CD1c-positive myeloid dendritic cell (primary cell): ENCODE results near the gene ZBTB7C.
A peak's percentile ranks its signal among the peaks of the same experiment; 100 is the strongest.

Experiments used
- DNase-seq: peaks from one replicate; pipeline ENCODE4 v3.0.0-alpha.2; 2016; ENCODE audit errors: extremely low spot score

Gene ZBTB7C

DNA sequence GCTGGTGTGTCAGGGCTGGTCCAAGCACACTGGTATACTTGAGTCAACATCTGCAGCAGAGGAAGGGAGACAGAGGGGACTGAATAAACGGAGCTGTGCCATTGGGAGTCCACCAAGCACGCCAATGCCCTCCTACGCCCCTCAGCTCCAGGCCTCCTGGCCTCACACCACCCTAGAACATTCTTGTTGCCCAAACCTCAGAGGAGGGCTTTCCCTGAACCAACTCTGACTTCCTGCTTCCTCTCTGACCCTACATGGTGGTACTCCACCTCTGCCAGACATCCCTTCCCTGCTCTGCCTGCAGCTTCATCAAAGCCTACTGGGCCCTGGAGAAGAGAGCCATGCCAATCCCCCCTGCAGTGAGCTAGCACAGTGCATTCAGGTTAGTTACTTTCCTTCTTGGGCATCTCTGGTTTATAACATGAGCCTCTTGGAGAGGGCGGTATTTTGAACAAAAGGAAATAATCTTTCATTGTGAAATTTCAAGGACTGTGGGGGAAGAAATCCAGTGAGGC is 54.4 kb downstream of the ZBTB7C start:
- no peak for DNase-seq

DNA sequence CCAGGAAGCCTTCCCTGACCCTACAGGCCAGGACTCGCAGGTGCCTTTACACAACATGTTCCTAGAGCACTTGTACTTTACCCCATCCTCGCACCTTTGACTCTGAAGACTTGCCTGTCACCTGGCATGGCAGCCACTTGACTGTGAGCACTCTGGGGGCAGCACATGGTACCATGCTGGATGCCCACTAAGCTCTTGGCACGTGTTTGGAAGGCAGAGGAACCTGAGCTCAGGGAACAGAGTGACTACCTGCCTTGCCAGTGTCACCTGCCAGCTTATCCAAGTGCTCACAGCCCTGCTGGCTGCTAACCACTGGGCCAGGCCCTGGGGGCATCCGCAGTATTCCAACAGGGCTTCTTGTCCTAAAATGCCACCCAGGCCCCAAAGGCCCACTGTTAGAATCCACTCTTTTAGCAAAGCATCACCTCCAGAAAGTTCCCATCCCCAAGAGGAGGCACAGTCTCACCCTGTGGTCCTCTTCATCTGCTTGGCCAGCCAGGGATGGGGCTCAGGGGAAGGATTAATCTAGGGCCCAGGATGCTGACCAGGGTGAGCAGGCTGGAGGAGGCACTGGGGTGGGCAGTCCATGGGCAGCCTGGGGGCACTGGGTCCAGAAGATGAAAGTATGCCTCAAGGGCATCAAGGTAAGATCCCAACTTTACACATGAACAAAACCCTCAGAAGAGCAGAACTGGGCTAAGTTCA is 57.0 kb downstream of the ZBTB7C start:
- no peak for DNase-seq

- DNase-seq = no peak
Measured at GRCh38 chr18:48351216-48352050, 57.8 kb downstream of the ZBTB7C start.

DNA sequence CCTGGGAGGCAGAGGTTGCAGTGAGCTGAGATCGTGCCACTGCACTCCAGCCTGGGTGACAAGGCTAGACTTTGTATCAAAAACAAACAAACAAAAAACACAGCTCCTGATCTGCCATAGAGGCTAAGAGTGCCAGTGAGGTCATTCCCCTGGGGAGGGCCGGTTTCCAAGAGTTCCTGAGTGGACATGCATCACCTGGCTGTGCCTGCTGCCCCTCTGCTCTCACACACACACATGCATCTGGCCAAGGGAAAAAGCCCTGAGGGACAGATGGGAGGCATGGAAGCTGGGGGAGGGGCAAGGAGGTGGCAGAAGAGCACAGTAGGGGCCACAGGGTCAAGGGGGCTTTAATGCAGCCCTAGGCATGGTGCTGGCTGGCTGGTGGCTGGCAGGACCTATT is 60.4 kb downstream of the ZBTB7C start:
- DNase-seq = no peak

DNA sequence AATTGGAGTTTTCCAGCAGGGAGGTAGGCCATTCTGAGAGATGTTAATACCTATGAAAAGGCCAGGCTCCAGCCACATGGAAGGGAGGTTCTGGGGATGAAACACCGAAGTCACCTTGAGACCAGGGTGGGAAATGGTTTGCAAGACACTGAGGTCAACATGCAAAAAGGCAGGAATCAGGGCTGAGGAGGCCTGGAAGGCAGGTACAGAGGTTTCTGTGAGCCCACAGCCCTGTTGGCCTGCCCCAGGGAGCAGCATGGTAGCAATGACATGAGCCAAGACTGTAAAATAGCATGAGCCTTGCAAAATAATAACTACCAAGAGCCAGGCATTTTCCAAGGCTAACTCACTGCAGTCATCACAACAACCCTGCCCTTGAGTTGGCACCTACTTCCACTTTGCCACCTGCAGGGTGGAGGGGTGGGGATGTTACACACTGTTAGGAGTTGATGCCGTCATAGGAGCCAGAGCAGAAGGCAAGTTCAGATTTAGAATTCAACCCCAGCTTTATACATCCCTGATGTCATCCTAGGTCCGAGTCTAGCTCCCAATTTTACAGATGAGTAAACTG is 61.3 kb downstream of the ZBTB7C start:
- DNase-seq = no peak

- peak; percentile 14 for DNase-seq
Measured at GRCh38 chr18:48345596-48345995, 63.6 kb downstream of the ZBTB7C start.

- DNase-seq = no peak
Measured at GRCh38 chr18:48342581-48342980, 66.6 kb downstream of the ZBTB7C start.

GRCh38 chr18:48342125-48342524 is 67.1 kb downstream of the ZBTB7C start:
- DNase-seq = no peak

GRCh38 chr18:48340560-48340959 is 68.6 kb downstream of the ZBTB7C start:
- no peak for DNase-seq

DNA sequence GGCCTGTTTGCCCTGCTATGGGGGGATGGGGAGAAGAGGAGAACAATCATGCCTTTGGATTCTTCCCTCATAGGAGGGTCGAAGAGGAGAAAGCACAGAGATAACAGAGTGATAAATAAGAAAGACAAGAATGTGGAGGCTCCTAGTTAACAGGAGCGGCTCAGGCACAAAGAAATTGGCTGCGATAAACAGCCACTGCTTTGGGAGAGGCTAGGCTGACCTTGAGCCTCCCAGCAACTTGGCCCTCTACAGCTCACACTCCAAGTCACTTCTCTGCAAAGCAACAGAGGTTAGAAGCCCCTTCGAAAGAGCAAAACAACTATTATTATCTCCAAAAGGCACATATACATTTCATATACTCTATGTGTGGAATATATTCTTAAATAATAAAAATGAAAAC is 69.5 kb downstream of the ZBTB7C start:
- DNase-seq = no peak

- no peak for DNase-seq
Measured at GRCh38 chr18:48338915-48339314, 70.3 kb downstream of the ZBTB7C start.

DNA sequence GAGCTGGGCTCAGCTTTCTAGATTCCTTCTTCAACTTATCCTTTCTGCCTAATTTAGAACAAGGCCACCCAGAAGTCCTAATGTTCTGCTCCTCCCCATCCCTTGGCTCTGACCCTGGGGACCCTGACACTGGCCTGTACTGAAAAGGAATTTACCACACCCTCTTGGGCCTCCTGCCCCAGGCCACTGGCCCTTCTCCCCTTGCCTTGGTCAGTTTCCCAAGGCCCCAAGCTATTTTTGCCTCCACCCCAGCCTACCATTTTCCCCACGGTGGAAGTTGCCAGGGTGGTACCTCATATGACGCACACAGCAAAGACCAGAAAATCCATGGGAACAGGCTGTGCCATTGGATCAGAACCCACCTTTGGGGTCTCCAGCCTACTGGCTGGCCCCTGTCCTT is 72.1 kb downstream of the ZBTB7C start:
- DNase-seq = no peak

DNA sequence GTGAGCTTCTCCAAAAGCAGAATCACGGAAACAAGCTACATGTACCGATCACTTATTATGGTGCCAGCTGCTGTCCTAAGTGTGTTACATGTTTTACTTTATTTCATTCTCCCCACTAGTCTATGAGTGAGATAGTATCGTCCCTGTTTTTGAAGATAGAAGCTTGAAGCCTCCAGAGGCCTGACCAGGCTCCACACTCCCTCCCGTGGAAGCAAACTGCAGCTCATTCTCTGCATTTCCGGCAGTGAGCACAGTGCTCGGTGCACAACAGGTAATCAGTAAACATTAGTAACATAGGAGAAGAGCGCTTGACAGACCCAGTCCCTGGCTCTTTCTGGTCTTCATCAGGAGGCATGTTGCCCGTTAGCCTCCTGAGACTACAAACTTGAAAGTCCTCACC is 72.9 kb downstream of the ZBTB7C start:
- DNase-seq = no peak

DNA sequence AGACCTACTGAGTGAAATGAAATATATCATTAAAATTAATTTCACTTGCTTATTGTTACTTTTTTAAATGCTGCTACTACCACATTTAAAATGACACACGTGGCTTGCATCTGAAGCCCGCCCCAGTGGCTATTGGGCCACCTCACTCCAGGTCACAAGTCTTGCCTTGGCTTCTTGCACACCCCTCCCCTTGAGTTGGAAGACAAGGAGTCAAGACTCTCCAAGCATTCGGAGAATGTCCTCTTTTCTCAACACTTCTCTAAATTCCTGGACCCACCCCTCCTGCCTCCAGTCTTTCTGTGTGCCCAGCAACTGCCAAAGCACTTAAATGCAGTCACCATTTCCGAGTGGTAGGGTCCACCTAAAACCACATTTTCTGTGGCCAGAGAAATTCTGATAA is 73.4 kb downstream of the ZBTB7C start:
- DNase-seq = no peak

DNA sequence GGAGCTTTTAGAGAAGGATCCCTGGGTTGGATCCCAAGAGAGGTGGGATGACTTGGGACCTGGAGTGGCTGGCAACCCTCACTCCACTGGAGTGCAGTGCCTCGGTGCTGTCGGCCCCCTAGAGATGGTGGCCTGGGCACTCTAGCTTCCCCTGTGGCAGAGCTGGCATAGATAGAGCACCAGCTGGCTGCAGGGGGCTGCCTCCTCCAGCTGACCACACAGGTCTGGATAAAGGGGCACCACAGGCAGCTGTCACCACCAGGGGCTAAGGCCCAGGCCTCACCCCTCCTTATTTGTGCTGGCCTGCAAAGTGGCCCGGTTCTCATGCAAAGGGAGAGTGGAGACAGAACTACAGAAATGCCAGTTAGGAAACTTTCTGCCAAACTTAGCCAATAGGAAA is 74.3 kb downstream of the ZBTB7C start:
- DNase-seq = no peak

DNA sequence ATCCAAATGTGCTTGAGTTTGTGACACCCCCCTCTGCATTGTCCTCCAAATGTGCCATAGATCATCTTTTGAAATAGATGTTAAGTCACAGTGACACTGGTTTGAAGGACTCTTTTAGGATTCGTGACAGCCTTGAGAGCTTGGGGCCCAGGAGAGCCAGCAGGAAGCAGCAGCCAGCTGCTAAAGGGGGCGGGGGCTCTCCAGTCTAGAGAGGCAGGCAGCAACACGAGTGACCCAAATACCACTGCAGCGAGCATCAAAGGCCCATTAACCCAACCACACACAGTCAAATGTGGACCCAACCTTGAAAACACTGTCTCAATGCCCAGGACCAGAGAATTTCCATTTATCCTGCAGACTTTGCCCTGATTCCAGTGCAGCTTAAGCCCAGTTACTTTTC is 75.6 kb downstream of the ZBTB7C start:
- DNase-seq = no peak

GRCh38 chr18:48330016-48330991 is 78.9 kb downstream of the ZBTB7C start:
- peak; percentile 12 for DNase-seq

DNA sequence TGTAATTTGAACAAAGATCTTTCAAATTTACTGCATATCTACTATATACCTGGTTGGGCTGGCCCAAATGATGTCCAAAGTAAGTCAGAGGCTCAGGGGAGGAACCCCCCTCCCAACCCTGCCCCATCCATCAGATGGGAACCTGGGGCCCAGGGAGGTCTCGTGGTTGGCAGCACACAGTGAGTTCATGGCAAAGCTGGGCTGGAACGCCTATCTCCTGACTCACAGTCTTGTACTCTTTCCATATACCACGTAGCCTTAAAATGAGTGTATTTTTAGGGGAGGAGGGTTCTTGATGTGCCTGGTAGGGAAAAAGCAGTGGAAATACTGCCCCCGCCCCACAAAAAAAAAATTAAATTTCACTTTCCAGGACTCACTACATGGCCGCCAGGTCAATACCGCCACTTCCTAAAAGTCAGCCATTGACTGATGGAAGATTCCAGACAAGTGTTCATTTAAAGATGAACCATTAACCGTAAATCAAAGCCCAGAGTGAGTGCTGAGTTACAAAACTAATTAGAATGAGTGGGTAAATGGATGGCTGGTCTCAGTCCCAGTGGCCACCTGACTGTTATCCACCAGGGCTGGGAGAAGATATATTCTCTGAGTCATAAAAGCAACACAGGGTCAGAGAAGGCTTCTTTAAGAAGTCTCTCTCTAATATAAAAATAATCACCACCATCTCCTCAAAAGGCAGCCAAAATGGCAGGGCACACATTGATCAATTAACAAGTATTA is 80.5 kb downstream of the ZBTB7C start:
- no peak for DNase-seq

- no peak for DNase-seq
Measured at GRCh38 chr18:48326901-48327675, 82.1 kb downstream of the ZBTB7C start.

- no peak for DNase-seq
Measured at GRCh38 chr18:48325115-48325665, 84.0 kb downstream of the ZBTB7C start.
